MM.1S (cell line): ENCODE data around the gene BTBD6.

Experiments used
- CTCF ChIP-seq: fragments of 300-600 bp; sonication (generic); IDR thresholded peaks from 2 replicates; pipeline ENCODE4 v1.5.1; 2016; ENCODE audit warnings: antibody characterized with exemption, low read length, mixed read lengths
- EZH2phosphoT487 ChIP-seq: fragments of 300-600 bp; sonication (generic); IDR thresholded peaks from 2 replicates; pipeline ENCODE4 v1.6.1; 2018; ENCODE audit warnings: antibody characterized with exemption, low read length

- TF ChIP-seq CTCF (no peak), EZH2phosphoT487 (no peak)
Observed at GRCh38 chr14:105283028-105283427, 34.7 kb downstream of the BTBD6 start.
